Activated naive CD8-positive, alpha-beta T cell treated with anti-CD3 and anti-CD28 coated beads for 36 hours (primary cell): ENCODE results near the gene EZR. TPM values are rescaled to one million over a fixed set of nuclear protein-coding genes. Genes with fewer than 3 reads are reported as not detected.
A peak's percentile ranks its signal among the peaks of the same experiment; 100 is the strongest.

Experiments used
- DNase-seq: peaks from one replicate; pipeline ENCODE4 v3.0.0; 2021
- H3K27ac Mint-ChIP-seq: one replicate; pipeline ENCODE4 v1.8.0; 2022; ENCODE audit warnings: mild to moderate bottlenecking, moderate library complexity, mixed read lengths
- H3K27me3 Mint-ChIP-seq: one replicate; pipeline ENCODE4 v1.8.0; 2022; ENCODE audit warnings: mild to moderate bottlenecking, mixed read lengths
- H3K36me3 Mint-ChIP-seq: one replicate; pipeline ENCODE4 v1.8.0; 2021; ENCODE audit warnings: mild to moderate bottlenecking, mixed read lengths
- H3K4me1 Mint-ChIP-seq: one replicate; pipeline ENCODE4 v1.8.0; 2021; ENCODE audit warnings: mixed read lengths
- H3K4me3 Mint-ChIP-seq: one replicate; pipeline ENCODE4 v1.8.0; 2022; ENCODE audit warnings: mild to moderate bottlenecking, moderate library complexity, mixed read lengths
- H3K9me3 Mint-ChIP-seq: one replicate; pipeline ENCODE4 v1.8.0; 2022; ENCODE audit warnings: mixed read lengths
- total RNA-seq, 2 experiments: library from RNA; stranded (reverse); gene quantifications; one replicate each; pipeline ENCODE4 v1.2.3, GENCODE V29; 2021

The EZR gene
- total RNA-seq, 2 experiments from 2014 or later = 218 to 227 TPM

DNA sequence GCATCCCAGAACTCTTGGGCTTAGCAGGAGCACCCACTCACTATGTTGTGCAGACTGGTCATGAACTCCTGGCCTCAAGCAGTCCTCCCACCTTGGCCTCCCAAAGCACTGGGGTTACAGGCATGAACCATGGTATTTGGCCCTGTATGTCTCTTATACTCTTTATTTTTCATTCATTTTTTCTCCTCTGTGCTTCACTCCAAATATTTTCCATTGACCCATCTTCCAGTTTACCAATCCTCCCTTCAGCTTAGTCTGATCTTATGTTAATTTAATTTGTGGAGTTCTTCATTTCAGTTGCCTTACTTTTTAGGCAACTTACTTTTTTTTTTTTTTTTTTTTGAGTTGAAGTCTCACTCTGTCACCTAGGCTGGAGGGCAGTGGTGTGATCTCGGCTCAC is 79.5 kb downstream of the EZR start:
- DNase-seq = no peak
- no peaks in the 10 kb centered on the region for H3K27me3 Mint-ChIP-seq
- H3K36me3 Mint-ChIP-seq = peaks cover 71% of the 10 kb centered on the region
- peaks cover 13% of the 10 kb centered on the region for H3K9me3 Mint-ChIP-seq
- no peak overlapping the region for H3K27ac Mint-ChIP-seq
- H3K4me3 Mint-ChIP-seq = no peak overlapping the region
- H3K4me1 Mint-ChIP-seq = peaks cover 4% of the 10 kb centered on the region

DNA sequence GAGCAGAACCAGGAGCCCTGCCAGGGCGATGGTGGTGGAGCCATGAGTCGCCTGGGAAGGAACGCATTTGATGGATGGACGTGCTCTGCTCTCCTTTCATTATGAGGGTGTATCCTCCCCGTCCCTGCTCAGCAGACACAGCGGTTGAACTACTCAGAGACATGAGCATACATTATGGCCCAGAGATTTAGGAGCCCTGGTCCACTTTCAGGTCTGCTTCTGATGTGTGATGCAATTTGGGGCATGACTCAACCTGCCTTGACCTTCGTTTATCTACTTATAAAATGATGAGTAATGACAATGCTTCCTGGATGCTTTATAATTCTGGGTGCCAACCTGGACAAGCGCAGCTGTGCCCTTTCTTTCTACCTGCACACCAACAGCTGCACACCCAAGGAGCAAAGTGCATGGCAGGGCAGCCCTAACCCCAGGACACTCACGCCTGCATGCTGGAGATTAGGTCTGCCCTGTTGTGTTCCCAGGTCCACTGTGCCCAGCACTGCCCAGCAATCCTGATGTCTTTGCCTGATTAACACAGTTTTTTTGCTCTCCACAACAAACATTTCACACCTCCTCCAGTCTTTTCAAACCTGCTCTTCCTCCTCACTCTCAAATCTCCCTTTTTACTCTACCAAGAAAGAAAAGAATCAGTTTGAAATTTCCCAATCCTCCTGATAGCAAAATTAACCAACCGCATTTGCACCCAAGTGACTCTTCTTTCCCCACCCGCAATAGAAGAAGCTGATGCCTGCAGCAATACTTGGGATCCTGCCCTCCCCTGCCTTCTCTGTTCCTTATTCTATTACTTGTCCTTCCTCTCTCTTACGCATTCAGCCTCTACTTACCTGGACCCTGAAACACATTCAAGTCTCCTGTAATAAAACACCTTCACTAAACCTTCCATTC is 81.2 kb downstream of the EZR start:
- peaks cover 13% of the 10 kb centered on the region for H3K9me3 Mint-ChIP-seq
- DNase-seq = no peak
- no peak overlapping the region for H3K27ac Mint-ChIP-seq
- peaks cover 80% of the 10 kb centered on the region for H3K36me3 Mint-ChIP-seq
- H3K4me1 Mint-ChIP-seq = peaks cover 4% of the 10 kb centered on the region
- no peaks in the 10 kb centered on the region for H3K27me3 Mint-ChIP-seq
- no peak overlapping the region for H3K4me3 Mint-ChIP-seq

DNA sequence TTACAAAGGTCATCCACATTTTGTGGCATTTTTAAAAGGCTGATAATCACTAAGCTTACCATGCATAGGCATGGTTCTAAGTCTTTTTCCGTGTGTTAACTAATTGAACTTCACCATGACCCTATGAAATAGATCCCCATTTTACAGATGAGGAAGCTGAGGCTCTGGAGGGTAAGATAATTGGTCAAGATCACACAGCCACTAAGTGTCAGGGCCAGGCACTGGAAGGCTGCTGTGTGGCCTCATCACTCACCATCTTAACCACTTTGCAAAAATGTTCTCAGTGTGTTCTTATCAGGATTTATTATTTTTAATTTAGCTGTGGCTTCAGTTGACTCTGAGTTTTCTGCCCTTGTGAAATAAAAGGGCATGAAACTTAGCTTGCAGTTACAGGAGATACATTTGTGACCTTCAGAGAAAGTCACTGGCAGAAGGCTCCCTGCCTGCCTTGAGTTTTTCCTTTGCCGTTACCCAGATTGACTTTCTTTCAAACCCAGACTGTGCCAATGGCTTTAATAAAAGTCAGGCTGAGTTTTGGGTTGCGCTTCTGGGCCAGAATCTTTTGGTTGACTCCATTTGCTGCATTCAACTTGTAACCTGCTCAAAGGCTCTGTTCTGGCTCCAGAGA is 82.0 kb downstream of the EZR start:
- Mint-ChIP-seq H3K4me3 (no peak overlapping the region), H3K27me3 (no peaks in the 10 kb centered on the region), H3K9me3 (peaks cover 13% of the 10 kb centered on the region), H3K27ac (no peak overlapping the region), H3K4me1 (peaks cover 4% of the 10 kb centered on the region), H3K36me3 (peaks cover 83% of the 10 kb centered on the region)
- DNase-seq = no peak

DNA sequence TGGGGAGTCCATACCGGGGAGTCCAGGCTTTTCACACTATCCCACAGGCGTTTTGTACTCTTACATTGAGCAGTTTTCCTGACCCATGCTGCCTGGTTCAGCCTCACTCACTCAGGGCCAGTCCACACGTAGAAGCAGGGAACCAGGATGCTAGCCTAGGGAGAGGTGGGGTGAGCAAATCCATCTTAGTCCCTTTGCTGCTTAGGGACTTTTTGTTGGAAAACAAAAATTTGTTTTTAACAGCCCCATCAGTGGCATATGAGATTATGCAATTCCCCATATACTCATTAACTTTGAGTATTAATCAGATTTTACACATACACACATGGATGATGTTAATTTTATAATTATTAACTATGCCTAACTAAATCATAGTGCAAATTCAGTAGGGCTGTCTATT is 84.2 kb downstream of the EZR start:
- H3K9me3 Mint-ChIP-seq = peaks cover 17% of the 10 kb centered on the region
- H3K27me3 Mint-ChIP-seq = no peaks in the 10 kb centered on the region
- DNase-seq = no peak
- no peak overlapping the region for H3K4me3 Mint-ChIP-seq
- peaks cover 4% of the 10 kb centered on the region for H3K4me1 Mint-ChIP-seq
- H3K27ac Mint-ChIP-seq = no peak overlapping the region
- peaks cover 88% of the 10 kb centered on the region for H3K36me3 Mint-ChIP-seq

DNA sequence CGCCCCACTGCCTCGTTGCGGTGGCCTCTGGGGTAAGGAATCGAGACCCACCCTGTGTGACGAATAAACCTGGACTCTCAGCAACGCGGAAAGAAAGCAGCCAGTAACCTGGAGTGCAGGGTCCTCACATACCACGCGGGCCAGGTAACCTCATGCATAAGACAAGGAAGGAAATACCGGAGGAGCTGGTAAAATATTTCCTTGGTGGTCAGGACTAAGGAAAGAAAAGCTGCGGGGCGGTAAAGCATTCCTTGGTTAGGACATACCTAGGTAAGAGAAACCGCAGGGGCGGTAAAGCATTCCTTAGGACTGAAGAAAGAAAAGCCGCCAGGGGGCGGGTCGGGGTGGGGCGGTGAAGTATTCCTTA is 88.6 kb downstream of the EZR start:
- Mint-ChIP-seq H3K27me3 (no peaks in the 10 kb centered on the region), H3K4me1 (no peaks in the 10 kb centered on the region), H3K27ac (peak overlapping the region; percentile 54), H3K36me3 (peaks cover 78% of the 10 kb centered on the region), H3K9me3 (peaks cover 4% of the 10 kb centered on the region), H3K4me3 (no peak overlapping the region)
- no peak for DNase-seq

DNA sequence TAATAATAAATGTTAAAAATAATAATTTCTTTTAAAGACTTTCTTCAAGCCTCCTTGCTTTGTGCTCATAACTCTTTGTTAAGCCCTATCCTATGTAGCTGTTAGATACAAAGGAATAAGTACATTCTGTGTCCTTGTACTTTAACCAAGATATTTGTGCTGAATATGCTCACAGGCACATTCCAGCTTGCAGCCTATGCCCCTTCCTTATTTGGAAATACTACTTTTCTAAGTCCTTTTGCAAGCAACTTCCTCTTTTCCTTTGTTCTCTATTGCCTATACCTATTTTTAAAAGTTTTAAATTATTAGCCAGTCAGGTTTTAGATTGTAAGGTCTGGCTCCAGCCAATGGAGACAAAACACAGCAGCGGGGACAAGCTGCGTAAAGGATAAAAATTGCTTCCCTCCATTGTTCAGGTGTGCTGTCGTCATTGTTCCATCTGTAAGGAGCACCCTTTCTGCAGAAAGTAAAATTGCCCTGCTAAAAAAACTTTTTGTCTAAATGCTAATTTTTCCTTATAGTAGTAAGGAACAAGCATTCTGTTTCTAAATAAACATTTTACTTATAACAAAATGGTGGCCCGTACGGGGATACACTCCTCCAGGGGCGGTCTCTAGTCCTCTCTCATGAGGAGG is 89.1 kb downstream of the EZR start:
- DNase-seq = no peak
- H3K36me3 Mint-ChIP-seq = peaks cover 79% of the 10 kb centered on the region
- H3K27me3 Mint-ChIP-seq = no peaks in the 10 kb centered on the region
- no peak overlapping the region for H3K4me3 Mint-ChIP-seq
- H3K27ac Mint-ChIP-seq = no peak overlapping the region
- H3K4me1 Mint-ChIP-seq = no peaks in the 10 kb centered on the region
- peaks cover 4% of the 10 kb centered on the region for H3K9me3 Mint-ChIP-seq

DNA sequence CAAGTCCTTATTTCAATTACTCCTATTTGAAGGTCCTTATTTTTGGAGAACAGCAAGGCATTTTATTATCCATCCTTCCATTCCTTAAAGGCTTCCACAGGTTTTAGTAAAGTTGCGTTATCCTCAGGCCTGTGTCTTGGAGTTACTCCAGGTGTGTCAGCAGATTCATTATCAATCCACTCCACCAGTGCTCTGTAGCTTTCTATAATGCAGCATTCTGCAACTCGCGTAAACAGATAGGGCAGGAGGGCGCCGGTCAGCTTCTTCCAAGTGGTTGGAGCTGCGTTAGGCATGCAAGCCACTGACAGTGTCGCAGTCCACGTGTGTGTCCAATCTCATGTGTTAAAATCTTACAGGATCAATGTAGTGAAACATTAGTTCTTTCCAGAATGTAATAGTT is 93.5 kb downstream of the EZR start:
- no peak overlapping the region for H3K4me3 Mint-ChIP-seq
- H3K4me1 Mint-ChIP-seq = peaks cover 5% of the 10 kb centered on the region
- no peaks in the 10 kb centered on the region for H3K27me3 Mint-ChIP-seq
- H3K36me3 Mint-ChIP-seq = peaks cover 68% of the 10 kb centered on the region
- H3K27ac Mint-ChIP-seq = no peak overlapping the region
- peaks cover 2% of the 10 kb centered on the region for H3K9me3 Mint-ChIP-seq
- no peak for DNase-seq

DNA sequence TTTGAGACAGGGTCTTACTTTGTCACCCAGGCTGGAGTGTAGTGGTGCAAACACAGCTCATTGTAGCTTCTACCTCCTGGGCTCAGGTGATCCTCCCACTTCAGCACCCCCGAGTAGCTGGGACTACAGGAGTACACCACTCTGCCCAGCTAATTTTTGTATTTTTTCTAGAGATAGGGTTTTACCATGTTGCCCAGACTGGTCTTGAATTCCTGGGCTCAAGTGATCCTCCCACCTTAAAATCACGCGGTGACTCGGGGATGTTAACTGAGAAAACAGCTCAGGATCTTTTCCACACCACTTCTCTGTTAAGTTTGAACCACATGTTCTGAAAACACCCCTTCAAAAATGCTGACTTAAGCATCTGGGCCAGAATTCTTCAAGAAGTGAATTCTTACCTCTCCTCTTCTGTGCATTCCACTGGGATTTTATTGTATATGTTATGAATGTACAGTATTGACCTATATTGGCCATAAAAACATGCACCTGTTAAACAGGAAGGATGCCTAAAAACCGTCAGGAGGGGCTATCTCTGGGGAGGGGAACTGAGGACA is 96.9 kb downstream of the EZR start:
- DNase-seq = no peak
- peaks cover 71% of the 10 kb centered on the region for H3K36me3 Mint-ChIP-seq
- H3K27me3 Mint-ChIP-seq = no peaks in the 10 kb centered on the region
- peaks cover 35% of the 10 kb centered on the region for H3K4me1 Mint-ChIP-seq
- no peak overlapping the region for H3K27ac Mint-ChIP-seq
- no peak overlapping the region for H3K4me3 Mint-ChIP-seq
- no peaks in the 10 kb centered on the region for H3K9me3 Mint-ChIP-seq

DNA sequence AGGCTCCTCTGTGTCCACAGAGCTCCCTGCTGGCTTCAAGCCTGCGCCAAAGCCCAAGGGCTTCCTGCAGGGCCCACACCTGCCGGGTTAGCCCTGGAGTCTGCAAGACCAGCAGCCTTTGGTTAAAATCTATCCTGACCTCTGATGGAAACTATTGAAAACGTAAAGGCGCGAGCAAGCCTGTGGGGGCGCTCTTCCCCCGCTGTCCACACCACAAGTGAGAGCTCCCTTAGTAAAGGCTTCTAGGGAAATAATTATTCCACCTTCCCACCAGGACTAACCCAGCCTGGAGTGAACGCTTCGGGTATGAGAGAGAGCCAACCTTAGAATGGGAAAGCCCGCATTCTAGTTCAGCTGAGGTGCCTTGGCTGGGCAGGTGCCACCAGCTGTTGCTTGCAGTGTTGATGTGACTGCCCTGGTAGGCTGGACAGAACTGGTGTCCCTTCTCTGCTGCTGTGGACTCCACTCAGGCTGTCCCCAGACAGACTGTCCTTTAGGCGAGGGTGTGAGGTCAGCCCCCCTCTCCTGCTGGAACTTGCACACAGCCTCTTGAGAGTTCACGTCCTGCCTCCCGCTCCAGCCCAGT is 100.6 kb downstream of the EZR start:
- no peaks in the 10 kb centered on the region for H3K9me3 Mint-ChIP-seq
- no peak overlapping the region for H3K4me3 Mint-ChIP-seq
- no peak for DNase-seq
- H3K27ac Mint-ChIP-seq = no peak overlapping the region
- peaks cover 68% of the 10 kb centered on the region for H3K36me3 Mint-ChIP-seq
- no peaks in the 10 kb centered on the region for H3K27me3 Mint-ChIP-seq
- H3K4me1 Mint-ChIP-seq = peaks cover 50% of the 10 kb centered on the region

DNA sequence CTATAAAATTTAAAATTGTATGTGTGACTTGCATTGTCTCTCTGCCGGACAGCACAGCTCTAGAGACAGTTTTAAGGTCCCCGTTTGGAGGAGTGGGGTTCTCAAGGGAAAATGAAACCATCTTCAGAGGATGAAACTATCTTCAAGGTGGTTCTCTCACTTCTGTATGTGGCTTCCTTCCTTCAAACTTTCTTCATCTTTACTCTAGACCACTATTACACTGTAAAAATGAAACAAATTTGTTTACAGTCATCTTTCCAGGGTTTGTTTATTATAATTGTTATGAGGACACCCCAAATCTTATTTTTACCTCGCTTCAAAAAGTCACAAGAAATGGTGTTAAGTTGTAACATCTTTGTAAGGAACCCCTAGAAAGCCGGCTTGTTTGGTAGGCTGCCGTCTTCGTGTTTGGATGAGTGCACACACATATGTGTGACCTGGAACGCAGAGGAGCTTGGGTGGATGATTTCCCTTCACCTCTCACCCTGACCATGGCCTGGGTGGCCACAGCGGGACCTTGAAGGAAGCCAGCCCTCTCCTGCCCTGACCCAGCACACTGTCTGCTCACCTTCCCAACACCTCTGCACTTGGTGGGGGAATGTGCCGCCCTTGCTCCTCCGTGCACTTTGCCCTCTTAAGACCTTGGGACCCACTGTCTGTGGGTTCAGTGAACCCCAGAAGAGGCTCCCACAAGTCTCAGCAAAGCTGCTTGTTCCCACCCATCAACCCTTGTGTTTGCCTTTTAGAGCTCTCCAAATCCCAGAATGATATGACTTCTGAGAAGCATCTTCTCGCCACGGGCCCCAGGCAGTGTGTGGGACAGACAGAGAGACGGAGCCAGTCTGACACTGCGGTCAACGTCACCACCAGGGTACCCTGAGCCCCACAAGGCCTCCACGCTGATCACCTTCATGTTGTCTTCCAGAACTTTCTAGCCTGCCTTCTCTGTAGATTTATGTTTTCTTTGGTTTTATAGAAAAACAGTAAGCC is 101.5 kb downstream of the EZR start:
- peak overlapping the region; percentile 10 for H3K27ac Mint-ChIP-seq
- no peak for DNase-seq
- H3K4me1 Mint-ChIP-seq = peaks cover 50% of the 10 kb centered on the region
- peaks cover 72% of the 10 kb centered on the region for H3K36me3 Mint-ChIP-seq
- H3K9me3 Mint-ChIP-seq = no peaks in the 10 kb centered on the region
- H3K27me3 Mint-ChIP-seq = no peaks in the 10 kb centered on the region
- no peak overlapping the region for H3K4me3 Mint-ChIP-seq

Other genes starting within 250 kb of the EZR start
- 10 to 100 TPM; 70.9 to 74.2 TPM for gene DYNLT1, start 174.6 kb downstream of the EZR start, total RNA-seq
- gene SYTL3, start 169.3 kb downstream of the EZR start, total RNA-seq = 100 to 1,000 TPM in 1 of 2 experiments, 10 to 100 TPM in 1; 97.8 to 101 TPM
- 1 to 10 TPM; 3.3 to 4.0 TPM for gene RSPH3, start 180.8 kb upstream of the EZR start, total RNA-seq
- gene TAGAP, start 225.6 kb upstream of the EZR start, total RNA-seq = 100 to 1,000 TPM; 167 to 175 TPM